HL-60 (cell line): Measurements from ENCODE around the gene PF4V1.

Experiments
- DNase-seq, 2 experiments: peaks; one replicate each; pipeline ENCODE4 v3.0.0-alpha.2; 2010 to 2020; ENCODE audit warnings: low read depth in 1 of 2, low spot score in 1 of 2
- H3K27ac ChIP-seq: fragments of 250-450 bp; sonication (Bioruptor Pico); replicated peaks from 2 replicates; pipeline ENCODE4 v1.5.1; 2020; ENCODE audit warnings: mild to moderate bottlenecking, moderate library complexity
- H3K27me3 ChIP-seq: fragments of 250-450 bp; sonication (Bioruptor Pico); 2 replicates; pipeline ENCODE4 v1.5.1; 2021; ENCODE audit warnings: mild to moderate bottlenecking, moderate library complexity; ENCODE audit not compliant: insufficient read depth, poor library complexity, severe bottlenecking
- H3K4me3 ChIP-seq: replicated peaks from 2 replicates; pipeline ENCODE4 v1.5.1; 2011; ENCODE audit warnings: mild to moderate bottlenecking, control low read depth, low read length; ENCODE audit not compliant: insufficient read depth
- CTCF ChIP-seq: IDR thresholded peaks from one replicate; pipeline ENCODE4 v1.5.1; 2011; ENCODE audit warnings: low read length, control low read depth, inconsistent platforms; ENCODE audit not compliant: insufficient read depth
- GABPA ChIP-seq: IDR thresholded peaks from 2 replicates; pipeline ENCODE4 v1.6.1; 2012; ENCODE audit warnings: low read depth
- POLR2AphosphoS5 ChIP-seq: IDR thresholded peaks from 2 replicates; pipeline ENCODE4 v1.6.1; 2012; ENCODE audit warnings: low read depth
- REST ChIP-seq: IDR thresholded peaks from 2 replicates; pipeline ENCODE4 v1.6.1; 2012; ENCODE audit warnings: low read depth; ENCODE audit not compliant: insufficient replicate concordance
- SPI1 ChIP-seq: IDR thresholded peaks from 2 replicates; pipeline ENCODE4 v1.6.1; 2012; ENCODE audit warnings: low read depth, mild to moderate bottlenecking, borderline replicate concordance

PF4V1 gene

GRCh38 chr4:73885574-73886267 lies 32.6 kb downstream of the PF4V1 start:
- H3K27ac ChIP-seq, result no peak overlapping the region
- H3K4me3 ChIP-seq, result no peak overlapping the region
- no peak for TF ChIP-seq SPI1
- TF ChIP-seq CTCF, result no peak
- TF ChIP-seq POLR2AphosphoS5, result no peak
- TF ChIP-seq GABPA, result no peak
- TF ChIP-seq REST, result no peak
- H3K27me3 ChIP-seq, result no peaks in the 10 kb centered on the region
- no peak for DNase-seq

GRCh38 chr4:73891326-73891725 lies 38.2 kb downstream of the PF4V1 start:
- no peak overlapping the region for H3K27ac ChIP-seq
- H3K27me3 ChIP-seq, result no peaks in the 10 kb centered on the region
- no peak overlapping the region for H3K4me3 ChIP-seq
- TF ChIP-seq GABPA (no peak), REST (no peak), CTCF (no peak), SPI1 (no peak), POLR2AphosphoS5 (no peak)
- no peak for DNase-seq

GRCh38 chr4:73891739-73892405 lies 38.8 kb downstream of the PF4V1 start:
- no peaks in the 10 kb centered on the region for H3K27me3 ChIP-seq
- H3K4me3 ChIP-seq, result no peak overlapping the region
- no peak overlapping the region for H3K27ac ChIP-seq
- no peak for DNase-seq
- TF ChIP-seq REST (no peak), CTCF (no peak)
